Activated T-helper 9 cell treated with anti-CD3 and anti-CD28 coated beads, Interleukin-2, amount 50 U/mL, for 16 hours (primary cell): ENCODE results near the gene ENTR1.
"Not testable (repeated sequence)": the region's sequence is repeated elsewhere in the genome, so short reads cannot be mapped to it uniquely, and the experiment has no call there.

Experiments
- DNase-seq: peaks from one replicate; pipeline ENCODE4 v3.0.0-alpha.2; 2020; ENCODE audit warnings: low read depth

Gene ENTR1

GRCh38 chr9:136419092-136419420 lies 8.6 kb upstream of the ENTR1 start:
- no peak for DNase-seq

- no peak for DNase-seq
Measured at GRCh38 chr9:136418182-136419091, 8.0 kb upstream of the ENTR1 start.

DNA sequence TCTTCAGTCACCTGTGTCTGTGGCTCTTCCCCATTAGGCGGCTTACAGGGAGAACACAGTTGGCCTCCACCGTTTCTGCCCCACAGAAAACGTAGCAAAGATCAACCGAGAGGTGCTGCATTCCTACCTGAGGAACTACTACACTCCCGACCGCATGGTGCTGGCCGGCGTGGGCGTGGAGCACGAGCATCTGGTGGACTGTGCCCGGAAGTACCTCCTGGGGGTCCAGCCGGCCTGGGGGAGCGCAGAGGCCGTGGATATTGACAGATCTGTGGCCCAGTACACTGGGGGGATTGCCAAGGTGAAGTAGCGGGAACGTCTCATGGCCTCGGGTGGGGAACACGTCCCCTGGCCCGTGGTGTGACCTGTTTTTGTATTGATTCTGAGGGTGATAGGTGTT lies 6.5 kb upstream of the ENTR1 start:
- no peak for DNase-seq

GRCh38 chr9:136416427-136416826 lies 6.0 kb upstream of the ENTR1 start:
- no peak for DNase-seq

DNA sequence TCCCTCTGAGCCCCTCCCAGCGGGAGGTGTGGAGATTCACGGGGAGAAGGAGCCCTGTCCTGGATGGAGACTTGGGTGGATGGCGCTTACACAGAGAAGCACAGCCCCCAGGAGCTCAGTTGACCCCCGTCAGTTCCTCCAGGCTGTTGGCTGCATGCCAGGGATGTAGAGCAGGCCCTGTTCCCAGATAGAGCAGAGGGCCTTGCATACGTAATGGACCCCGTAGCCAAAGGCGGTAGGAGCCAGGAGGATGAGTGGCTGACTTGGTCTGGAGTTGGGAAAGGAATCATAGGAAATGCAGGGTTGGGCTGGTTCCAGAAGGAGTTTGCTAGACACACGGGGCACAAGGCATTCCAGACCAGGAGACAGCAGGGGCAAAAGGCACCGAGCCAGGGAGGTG lies 2.5 kb upstream of the ENTR1 start:
- DNase-seq = no peak

GRCh38 chr9:136411378-136411777 lies 964 bp upstream of the ENTR1 start:
- no peak for DNase-seq

DNA sequence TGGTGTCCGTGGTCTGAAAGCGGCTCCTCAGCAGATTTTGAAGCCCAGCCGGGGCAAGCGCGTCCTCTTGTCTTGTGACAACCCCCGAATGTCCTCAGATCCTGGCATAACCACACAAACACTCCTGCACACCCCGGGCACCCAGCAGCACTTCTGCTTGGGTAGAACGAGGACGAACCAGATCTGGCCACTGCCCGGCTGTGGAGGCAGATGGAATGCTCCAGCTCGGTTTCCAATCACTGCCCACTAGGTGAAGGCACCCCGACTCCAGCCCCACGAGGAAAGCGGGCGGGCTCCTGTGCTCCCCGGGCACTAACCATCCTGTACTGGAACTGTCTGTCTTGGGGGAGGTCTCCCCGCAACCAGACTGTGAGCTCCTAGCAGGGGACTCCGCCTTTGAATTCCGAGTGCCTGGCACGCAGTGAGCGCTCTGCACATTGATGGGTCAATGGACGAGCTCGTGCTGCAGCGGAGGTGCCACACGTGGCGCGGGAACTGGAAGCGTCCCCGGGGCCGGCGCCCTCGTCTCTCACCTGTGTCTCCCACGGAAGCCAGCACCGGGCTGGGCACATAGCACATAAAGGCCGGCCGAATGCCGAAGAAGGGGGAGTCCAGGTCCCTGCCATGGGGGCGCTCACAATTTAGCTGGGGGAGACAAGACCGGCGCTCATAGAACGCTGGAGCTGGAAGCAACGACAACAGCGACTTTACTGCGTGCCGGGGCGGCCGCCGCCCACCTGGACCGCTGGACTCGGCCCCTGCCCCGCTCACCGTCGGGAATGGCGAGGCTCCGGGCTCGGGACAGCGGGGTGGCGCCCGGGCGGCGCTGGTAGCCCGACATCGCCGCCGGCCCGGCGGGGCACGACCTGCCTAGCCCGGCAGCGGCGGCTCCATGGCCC lies 608 bp downstream of the ENTR1 start:
- peak; percentile 15 for DNase-seq

DNA sequence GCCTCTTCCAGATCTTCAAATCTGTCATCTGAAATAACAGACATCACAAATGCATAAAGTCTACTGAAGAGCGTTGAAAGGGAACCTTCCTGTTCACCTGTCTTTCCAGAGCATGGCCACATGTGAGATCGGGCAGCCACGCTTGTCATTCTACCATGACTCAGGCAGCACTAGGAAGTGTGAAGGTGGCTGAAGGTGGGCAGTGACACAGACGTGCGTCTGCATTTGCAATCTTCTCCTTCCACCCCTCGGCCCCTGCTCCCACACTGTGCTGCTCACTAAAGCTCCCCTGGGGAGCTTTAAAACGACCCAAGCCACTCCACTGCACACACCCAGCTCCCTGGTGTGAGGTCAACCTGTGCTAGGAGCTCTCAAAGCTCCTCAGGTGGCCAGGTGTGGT lies 2.5 kb downstream of the ENTR1 start:
- no peak for DNase-seq

GRCh38 chr9:136407061-136407460 lies 3.4 kb downstream of the ENTR1 start:
- DNase-seq = not testable (repeated sequence)

DNA sequence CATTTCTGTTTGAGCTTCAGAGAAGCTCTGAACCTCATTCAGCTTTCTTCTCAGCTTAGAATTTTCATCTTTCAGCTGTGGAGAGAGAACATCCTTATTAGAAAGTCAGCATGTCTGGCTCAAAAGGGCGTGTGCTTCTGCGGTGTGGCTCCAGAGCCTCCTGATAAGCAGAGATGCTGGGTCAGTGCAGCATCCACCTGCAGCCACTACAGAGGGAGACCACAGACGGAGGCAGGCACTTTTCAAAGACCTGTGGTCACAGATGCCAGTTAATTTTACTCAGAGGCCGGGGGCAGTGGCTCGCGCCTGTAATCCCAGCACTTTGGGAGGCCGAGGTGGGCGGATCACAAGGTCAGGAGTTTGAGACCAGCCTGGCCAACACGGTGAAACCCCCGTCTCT lies 4.5 kb downstream of the ENTR1 start:
- DNase-seq = not testable (repeated sequence)

DNA sequence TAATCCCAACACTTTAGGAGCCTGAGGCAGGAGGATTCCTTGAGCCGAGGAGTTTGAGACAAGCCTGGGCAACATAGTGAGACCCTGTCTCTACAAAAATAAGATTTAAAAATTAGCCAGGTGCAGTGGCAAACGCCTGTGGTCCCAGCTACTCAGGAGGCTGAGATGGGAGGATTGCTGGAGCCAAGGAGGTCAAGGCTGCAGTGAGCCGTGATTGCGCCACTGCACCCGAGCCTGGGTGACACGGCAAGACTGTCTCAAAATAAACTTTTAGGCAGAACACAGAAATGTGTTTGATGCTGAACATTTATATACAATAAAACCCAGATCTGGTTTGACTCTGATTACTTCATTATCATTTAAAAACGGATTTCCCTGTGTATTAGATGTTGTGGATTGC lies 4.9 kb downstream of the ENTR1 start:
- no peak for DNase-seq

DNA sequence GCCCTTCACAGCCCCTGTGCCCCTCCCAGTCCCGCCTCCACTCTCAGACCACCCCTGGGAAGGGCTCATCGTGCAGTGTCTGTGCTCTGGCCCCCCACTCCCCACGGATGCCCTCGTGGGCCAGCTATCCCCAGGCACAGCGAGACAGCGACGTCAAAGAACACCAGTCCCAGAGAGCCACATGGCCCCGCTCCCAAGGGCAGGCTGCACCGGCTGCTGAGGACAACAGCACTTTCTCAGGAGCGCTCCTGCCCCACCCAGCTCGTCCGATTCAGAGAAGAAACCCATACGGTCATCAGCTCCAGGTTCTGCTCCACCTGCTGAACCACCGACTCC lies 5.6 kb downstream of the ENTR1 start:
- no peak for DNase-seq

- DNase-seq = peak; percentile 28
Measured at GRCh38 chr9:136403915-136404800, 6.3 kb downstream of the ENTR1 start.

- DNase-seq = peak; percentile 61
Measured at GRCh38 chr9:136403538-136403914, 6.9 kb downstream of the ENTR1 start.

GRCh38 chr9:136402067-136402466 lies 8.3 kb downstream of the ENTR1 start:
- DNase-seq = no peak

DNA sequence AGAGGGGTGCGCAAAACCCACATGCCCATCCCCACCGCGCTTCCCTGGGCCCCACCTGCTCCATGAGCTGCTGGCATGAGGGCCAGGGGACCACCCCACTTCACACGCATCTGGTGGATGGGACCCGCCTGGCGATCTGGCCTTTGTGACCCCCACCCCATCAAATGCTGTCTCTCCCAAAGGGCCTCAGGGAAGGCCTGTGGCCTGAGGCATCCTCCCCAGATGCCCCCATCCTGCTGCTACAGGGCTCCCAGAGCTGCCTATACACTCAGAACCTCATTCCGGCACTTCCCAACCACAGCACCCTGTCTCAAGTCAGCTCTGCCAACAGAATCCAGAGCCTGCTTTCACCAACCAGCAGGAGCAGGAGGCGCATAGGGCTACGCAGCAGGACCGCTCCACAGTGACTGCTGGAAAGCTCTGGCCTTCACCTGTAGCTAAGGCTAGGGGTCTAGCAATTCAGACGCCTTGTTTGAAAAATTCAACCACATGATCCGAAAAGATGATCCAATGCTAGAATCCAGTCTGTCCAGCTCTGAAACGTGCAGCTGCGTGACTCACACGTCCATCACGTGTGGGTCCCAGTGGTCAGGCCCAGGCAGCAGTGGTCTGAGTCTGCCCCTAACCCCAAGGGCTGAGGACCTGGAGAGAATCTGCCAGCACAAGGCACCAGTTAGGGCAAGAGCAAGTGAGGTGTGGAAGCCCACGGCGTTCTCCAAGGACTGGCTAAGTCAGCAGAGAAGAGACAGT lies 9.1 kb downstream of the ENTR1 start:
- DNase-seq = no peak

- peak; percentile 85 for DNase-seq
Measured at GRCh38 chr9:136400038-136400834, 10.2 kb downstream of the ENTR1 start, which contains the start of gene SNAPC4. TSS of gene SNAPC4 (minus strand) at chr9:136400170. CDS start at chr9:136398428, 1,742 bp downstream.

GRCh38 chr9:136399176-136400037 lies 11.0 kb downstream of the ENTR1 start:
- DNase-seq = peak; percentile 30

DNA sequence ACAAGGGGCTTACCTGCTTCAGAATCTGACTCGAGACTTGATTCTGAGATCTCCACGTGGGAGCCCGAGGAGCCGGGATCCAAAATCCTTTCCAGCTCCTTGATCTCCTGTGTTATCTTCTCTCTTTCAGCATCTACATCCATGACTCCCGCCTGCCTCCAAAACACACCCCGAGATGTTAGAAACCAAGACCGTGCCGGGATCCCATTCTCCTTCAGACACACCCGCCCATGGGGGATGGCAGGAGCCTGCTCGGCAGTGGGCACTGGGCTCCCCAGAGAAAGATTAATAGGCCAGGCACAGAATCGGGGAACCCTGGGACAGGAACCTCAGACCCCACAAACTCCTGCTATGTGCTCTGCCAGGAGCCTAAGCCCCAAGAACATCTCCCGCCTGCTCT lies 12.1 kb downstream of the ENTR1 start:
- DNase-seq = no peak

GRCh38 chr9:136397643-136398042 lies 12.8 kb downstream of the ENTR1 start:
- no peak for DNase-seq
